Activated naive CD8-positive, alpha-beta T cell treated with anti-CD3 and anti-CD28 coated beads, Interleukin-2, amount 50 U/mL, for 16 hours (primary cell): ENCODE results near the gene SETD2.

Experiments
- DNase-seq: peaks from one replicate; pipeline ENCODE4 v3.0.0-alpha.2; 2020; ENCODE audit warnings: low read depth, low spot score

Gene SETD2

DNA sequence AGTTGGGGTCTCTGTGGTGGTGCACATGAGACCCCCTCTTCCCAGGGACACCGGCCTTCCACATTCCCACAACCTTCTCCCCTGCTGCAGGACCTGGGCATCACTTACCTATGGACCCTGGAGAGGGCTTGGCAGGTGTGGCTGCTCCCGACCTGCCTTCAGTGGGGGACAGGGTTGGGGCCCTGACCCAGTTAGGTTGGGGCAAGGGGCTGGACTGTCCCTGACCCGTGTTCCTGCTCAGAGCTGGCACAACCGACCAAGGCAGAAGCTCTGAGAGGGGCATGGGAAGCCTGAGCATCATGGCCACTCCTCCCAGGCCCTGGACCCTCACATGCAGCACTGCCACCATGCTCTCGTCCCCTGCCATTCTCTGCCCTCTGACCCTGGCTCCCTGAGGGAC lies 178.3 kb downstream of the SETD2 start:
- no peak for DNase-seq

- no peak for DNase-seq
Observed at GRCh38 chr3:46984591-46985459, 179.1 kb downstream of the SETD2 start.

DNA sequence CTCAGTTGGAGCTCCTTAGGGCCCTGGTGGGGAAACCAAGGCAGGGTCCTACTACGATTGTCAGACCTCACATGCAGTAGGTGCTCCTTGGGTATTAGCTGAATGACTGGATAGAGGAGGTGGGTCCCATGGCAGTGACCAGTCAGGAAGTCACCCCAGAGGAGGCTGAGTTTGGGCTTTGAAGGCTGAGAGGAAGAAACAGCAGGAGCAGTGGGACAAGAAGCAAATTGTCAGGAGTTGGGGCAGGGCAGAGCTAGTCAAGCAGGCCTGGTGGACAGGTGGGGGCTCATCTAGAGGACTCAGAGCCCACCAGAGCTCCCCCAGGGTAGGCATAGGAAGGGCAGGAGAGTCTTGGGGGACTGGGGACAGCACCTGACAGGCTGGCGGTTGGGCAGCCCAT lies 181.4 kb downstream of the SETD2 start:
- DNase-seq: no peak

DNA sequence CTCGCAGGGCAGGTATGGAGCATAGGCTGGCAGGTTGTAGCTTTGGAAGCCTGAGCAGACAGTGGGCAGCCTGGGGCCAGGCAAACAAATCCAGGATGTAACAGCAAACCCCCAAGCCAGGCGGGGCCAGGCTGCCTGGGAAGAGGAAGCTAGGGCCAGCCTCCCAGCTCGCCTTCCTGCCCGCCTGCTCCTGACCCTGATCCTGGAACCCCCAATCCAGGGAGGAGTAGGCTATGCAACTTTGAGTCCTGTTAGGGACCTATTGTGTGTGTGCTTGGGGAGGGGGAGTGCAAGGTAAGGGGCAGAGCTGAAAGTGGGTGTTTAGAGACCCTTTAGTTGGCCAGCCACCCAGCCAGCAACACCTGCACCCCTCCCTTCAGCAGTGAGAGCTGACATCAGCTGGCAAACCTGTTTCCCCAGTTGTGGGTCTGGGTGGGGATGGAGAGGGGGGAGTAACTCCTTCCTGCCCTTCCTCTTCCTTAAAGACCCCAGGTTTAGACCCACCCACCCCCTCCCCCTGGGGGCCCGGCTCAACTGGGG lies 181.9 kb downstream of the SETD2 start:
- DNase-seq: no peak

DNA sequence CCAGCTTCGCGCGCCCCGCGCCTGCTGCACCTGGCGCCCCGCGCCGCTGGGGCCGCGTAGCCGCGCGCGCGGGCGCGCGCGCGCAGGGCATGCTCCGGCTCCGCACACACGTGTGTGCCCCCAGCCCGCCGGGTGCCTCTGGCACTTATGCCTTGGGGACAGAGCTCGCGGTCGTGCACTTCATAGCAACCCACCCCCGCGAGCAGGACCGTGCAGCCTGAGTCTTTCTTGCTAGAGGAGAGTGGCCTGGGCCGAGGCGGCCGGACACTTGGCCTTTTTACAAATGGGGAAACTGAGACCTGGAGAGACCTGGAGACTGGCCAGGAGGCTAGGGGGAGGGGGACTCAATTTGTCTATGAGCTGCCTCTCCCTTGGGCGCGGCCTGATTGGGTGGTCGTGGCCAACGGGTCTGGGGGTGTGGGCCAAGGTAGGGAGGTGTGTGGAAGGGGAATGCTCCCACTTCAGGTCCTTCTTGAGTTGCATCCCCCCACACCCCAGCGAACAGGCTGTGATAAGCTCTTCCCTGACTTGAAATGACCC lies 183.9 kb downstream of the SETD2 start:
- DNase-seq: no peak

- peak; percentile 88 for DNase-seq
Observed at GRCh38 chr3:46978985-46979944, 184.6 kb downstream of the SETD2 start, which contains the start of gene NBEAL2. Gene NBEAL2, plus strand, starts transcription at chr3:46979666. Its CDS starts 196 bp downstream, at chr3:46979862.

DNA sequence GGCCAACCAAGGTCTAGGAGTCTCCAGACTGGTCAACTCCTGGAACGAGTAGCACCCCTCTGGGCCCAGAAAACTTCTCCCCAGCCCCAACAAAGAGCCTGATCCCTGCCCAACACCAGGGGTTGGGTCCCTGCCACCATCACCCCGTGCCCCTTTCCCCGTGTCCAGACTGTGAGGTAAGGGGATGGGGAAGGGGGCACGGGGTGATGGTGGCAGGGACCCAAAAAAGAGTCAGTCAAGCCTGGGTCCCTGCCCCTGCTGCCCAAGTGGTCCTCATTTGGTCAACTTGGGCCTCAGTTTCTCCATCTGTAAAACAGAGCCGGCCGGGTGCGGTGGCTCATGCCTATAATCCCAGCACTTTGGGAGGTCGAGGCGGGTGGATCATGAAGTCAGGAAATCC lies 185.5 kb downstream of the SETD2 start:
- DNase-seq: no peak

DNA sequence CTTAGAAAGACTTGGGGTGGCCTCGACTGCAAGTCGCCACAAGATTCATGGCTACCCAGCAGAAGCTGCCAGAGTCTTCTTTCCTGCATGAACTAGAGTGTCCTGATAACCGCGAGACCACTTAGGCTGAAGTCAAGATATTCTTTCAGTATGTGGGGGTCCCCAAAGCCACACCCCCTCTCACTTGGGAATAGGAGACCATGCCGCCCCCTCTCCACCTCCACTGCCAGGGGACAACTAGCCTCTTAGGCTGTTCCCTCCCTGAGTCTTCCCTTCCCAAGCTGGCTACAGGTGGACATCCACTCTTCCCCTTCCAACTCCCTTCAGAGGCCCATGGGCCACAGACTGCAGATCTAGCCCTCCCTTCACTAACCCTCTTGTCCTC lies 186.1 kb downstream of the SETD2 start:
- no peak for DNase-seq

DNA sequence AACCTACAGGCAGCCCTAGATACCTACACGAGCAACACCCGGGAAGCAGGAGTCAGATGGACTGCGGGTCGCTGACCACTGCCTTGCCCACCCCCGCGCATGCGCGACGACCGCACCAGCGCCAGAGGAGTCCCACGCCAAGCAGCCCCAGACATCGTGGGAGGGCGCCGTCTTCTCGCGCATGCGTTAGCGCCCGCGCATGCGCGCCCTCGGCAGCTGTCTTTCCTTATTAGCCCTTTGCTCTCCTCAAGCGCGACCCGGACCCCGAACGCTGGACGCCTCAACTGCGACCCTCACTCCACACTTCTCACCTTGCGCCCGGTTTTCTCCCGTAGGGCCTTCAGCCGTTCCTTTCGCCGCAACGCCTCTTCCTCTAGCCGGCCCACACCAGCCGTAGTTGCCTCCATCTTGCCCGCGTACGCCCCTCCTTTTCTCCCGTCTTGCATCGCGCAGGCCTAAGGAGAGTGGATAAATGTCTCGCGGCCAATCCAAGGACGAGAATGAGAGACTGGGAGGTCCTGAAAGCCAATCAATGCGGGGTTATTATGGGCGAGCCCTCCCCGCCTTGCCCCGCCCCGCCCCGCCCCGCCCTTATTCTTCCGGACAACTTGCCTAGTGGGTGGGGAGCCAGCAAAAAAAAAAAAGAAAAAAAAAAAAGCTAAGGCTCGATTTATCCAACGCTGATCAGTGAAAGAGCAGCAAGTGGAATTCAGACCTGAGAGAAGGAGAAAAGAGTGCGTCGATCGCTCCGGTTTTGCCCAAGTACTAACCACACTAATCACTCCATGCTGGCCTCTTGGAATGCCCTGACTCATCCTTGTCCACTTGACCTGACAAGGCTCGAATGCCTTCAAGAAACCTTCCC lies 187.4 kb downstream of the SETD2 start, which contains the start of gene CCDC12:
TSS of gene CCDC12 (minus strand) at position 420 of the 865 bp plus-strand sequence. CDS start at position 407, 13 bp downstream.
- peak; percentile 85 for DNase-seq

- no peak for DNase-seq
Observed at GRCh38 chr3:46974421-46975171, 189.3 kb downstream of the SETD2 start.

- no peak for DNase-seq
Observed at GRCh38 chr3:46972396-46972795, 191.5 kb downstream of the SETD2 start.

DNA sequence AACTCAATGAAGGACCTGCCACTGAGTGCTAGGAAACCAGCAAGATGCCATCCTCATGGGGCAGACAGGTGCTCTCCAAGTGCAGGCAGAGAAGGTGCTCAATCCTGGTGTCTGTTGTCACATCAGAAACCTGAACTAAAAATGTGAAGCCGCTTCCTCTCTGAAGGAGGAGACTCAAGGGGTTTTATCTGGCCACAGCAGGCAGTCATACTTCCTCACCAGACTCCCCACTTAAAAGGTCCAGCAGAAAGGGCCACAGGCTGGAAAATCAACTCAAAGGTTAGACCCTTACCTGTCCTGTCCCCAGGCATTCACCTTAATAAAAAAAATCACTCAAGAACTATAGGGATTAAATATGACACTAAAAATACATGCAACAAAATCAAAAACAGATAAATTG lies 192.2 kb downstream of the SETD2 start:
- no peak for DNase-seq

- no peak for DNase-seq
Observed at GRCh38 chr3:46971151-46971550, 192.8 kb downstream of the SETD2 start.

DNA sequence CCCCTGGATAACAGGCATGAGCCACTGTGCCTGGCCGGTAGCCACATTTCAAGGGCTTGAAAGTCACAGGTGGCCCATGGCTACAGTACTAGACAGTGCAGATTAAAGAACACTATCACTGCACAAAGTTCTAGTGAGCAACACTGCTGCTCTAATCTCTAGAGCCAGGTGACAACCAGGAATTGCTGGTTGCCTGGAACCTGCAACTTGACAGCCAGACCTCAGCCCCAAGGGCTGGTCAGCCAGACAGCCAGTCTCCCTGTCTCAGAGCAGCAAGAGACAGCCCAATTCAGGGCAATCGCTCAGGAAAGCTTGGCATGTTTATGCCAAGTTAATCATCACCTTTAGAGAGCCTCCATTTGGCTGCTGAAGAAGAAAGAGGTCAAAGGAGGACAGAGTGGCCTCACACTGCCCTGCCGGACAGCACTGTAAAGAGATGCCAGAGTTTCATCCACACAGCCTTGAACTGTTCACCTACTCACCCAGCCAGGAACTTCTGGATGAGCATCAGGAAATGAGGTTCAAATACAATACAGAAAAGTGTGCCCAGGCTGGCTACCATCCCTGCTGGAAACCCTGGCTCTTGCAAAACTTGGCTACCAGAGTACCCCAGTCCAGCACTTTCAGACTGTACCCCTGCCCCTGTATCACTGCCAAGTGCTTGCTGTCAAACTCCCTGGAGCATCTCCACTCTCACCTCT lies 193.4 kb downstream of the SETD2 start:
- no peak for DNase-seq

DNA sequence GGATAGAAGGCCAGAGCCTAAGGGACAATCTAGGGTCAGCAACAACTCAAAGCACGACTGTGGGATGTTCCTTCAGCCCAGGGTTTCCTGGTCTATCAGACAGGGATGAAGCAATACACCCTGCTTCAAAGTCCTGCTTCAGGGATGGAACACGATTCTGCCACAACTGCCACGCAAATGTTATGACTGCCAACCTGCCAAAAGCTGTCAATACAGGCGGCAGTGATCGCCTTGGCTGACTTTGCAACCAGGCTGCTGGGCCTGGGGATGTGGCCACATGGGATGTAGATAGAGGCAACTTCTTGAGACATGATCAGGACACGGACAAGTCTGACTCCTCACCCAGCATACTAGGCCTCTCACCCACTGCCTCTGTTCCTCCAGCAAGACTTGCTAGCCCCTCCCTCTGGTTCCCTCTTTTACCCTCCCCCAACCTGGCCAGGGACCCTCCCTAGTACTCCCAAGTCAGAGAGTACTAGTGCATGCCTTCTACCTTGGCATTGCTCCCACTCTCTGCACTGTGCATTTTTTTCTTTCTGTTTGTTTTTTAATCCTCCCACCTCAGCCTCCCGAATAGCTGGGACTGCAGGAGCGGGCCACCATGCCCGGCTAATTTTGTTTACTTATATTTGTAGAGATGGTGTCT lies 195.0 kb downstream of the SETD2 start:
- no peak for DNase-seq

DNA sequence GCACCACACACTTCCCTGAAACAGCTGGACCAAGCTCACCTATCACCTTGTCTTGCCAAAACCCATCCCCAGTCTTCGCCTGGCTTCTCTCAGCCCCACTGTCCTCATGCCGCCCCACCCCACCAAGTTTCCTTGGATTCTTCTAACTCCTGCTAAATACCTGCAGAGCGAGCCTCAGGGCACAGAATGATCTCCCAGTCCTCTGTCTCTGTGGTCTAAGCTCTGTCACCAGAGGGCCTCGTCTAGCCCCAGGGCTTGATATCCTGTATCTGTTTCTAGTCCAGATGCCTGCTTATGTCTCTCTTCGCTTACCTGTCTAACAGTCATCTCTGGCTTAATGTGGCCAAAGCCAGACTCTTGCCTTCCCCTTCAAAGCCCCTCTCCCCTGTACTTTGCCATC lies 197.1 kb downstream of the SETD2 start:
- DNase-seq: no peak
